Measurements from ENCODE around the gene QPRT. TPM values are rescaled to one million over a fixed set of nuclear protein-coding genes. Genes with fewer than 3 reads are reported as not detected.
"Not testable (repeated sequence)": the region's sequence is repeated elsewhere in the genome, so short reads cannot be mapped to it uniquely, and the experiment has no call there.

Gene QPRT
- total RNA-seq, result 119 and 258 TPM in 2 replicates

GRCh38 chr16:29678691-29679267, at the start of gene QPRT:
Gene QPRT, plus strand, starts transcription at chr16:29679180. Its CDS starts 18 bp downstream, at chr16:29679198.
- peak; percentile 62 for DNase-seq (ENCODE audit: low read depth)

GRCh38 chr16:29629318-29629717, 49.7 kb upstream of the QPRT start:
- not testable (repeated sequence) for DNase-seq (ENCODE audit: low read depth)

- DNase-seq (ENCODE audit: low read depth), result not testable (repeated sequence)
These were observed 47.3 kb upstream of the QPRT start for GRCh38 chr16:29631658-29632057.

GRCh38 chr16:29635902-29636301, 43.1 kb upstream of the QPRT start:
- DNase-seq (ENCODE audit: low read depth), result not testable (repeated sequence)

GRCh38 chr16:29636368-29636767, 42.6 kb upstream of the QPRT start:
- DNase-seq (ENCODE audit: low read depth), result not testable (repeated sequence)

GRCh38 chr16:29638751-29639150, 40.2 kb upstream of the QPRT start:
- not testable (repeated sequence) for DNase-seq (ENCODE audit: low read depth)

GRCh38 chr16:29641561-29641960, 37.4 kb upstream of the QPRT start:
- DNase-seq (ENCODE audit: low read depth), result peak; percentile 13

- no peak for DNase-seq (ENCODE audit: low read depth)
These were observed 35.4 kb upstream of the QPRT start for GRCh38 chr16:29643596-29643995.

- DNase-seq (ENCODE audit: low read depth), result no peak
These were observed 34.6 kb upstream of the QPRT start for GRCh38 chr16:29644338-29644857.

- no peak for DNase-seq (ENCODE audit: low read depth)
These were observed 33.8 kb upstream of the QPRT start for GRCh38 chr16:29644973-29645693.

- peak; percentile 16 for DNase-seq (ENCODE audit: low read depth)
These were observed 33.2 kb upstream of the QPRT start for GRCh38 chr16:29645694-29646187.

GRCh38 chr16:29646947-29647346, 32.0 kb upstream of the QPRT start:
- DNase-seq (ENCODE audit: low read depth), result no peak

GRCh38 chr16:29649588-29650494, 29.1 kb upstream of the QPRT start:
- DNase-seq (ENCODE audit: low read depth), result no peak

GRCh38 chr16:29650771-29651170, 28.2 kb upstream of the QPRT start:
- DNase-seq (ENCODE audit: low read depth), result no peak

GRCh38 chr16:29651774-29652349, 27.1 kb upstream of the QPRT start:
- no peak for DNase-seq (ENCODE audit: low read depth)

GRCh38 chr16:29653471-29653870, 25.5 kb upstream of the QPRT start:
- no peak for DNase-seq (ENCODE audit: low read depth)

- DNase-seq (ENCODE audit: low read depth), result not testable (repeated sequence)
These were observed 25.1 kb upstream of the QPRT start for GRCh38 chr16:29653890-29654289.

- no peak for DNase-seq (ENCODE audit: low read depth)
These were observed 22.1 kb upstream of the QPRT start for GRCh38 chr16:29656688-29657523.

GRCh38 chr16:29658705-29659104, 20.3 kb upstream of the QPRT start:
- DNase-seq (ENCODE audit: low read depth), result no peak

GRCh38 chr16:29662000-29662728, 16.8 kb upstream of the QPRT start:
- DNase-seq (ENCODE audit: low read depth), result no peak

All from renal cortical epithelial cell (primary cell).